WERI-Rb-1 (cell line): ENCODE measurements around the gene TMOD3.

Source experiments
- DNase-seq: peaks from one replicate; pipeline ENCODE4 v3.0.0-alpha.2; 2020
- H3K27ac ChIP-seq: fragments of 250-450 bp; sonication (Bioruptor Pico); 2 replicates; pipeline ENCODE4 v1.5.1; 2020; ENCODE audit warnings: mild to moderate bottlenecking, moderate library complexity
- H3K27me3 ChIP-seq: fragments of 250-450 bp; sonication (Bioruptor Pico); 2 replicates; pipeline ENCODE4 v1.5.1; 2021; ENCODE audit warnings: mild to moderate bottlenecking, low read depth, moderate library complexity; ENCODE audit not compliant: insufficient read depth, severe bottlenecking
- H3K36me3 ChIP-seq: fragments of 250-450 bp; sonication (Bioruptor Pico); 2 replicates; pipeline ENCODE4 v1.5.1; 2020; ENCODE audit warnings: mild to moderate bottlenecking, moderate library complexity
- H3K4me3 ChIP-seq: 2 replicates; pipeline ENCODE4 v1.5.1; 2011; ENCODE audit warnings: low read depth, mild to moderate bottlenecking, control low read depth, low read length
- H3K9me3 ChIP-seq: fragments of 250-450 bp; sonication (Bioruptor Pico); 2 replicates; pipeline ENCODE4 v1.5.1; 2021; ENCODE audit warnings: mild to moderate bottlenecking, moderate library complexity; ENCODE audit not compliant: severe bottlenecking
- CTCF ChIP-seq: IDR thresholded peaks from 2 replicates; pipeline ENCODE4 v1.5.1; 2011; ENCODE audit warnings: low read depth, mild to moderate bottlenecking, control low read depth, inconsistent platforms, low read length

Gene TMOD3

GRCh38 chr15:51793521-51794305 lies 35.7 kb upstream of the TMOD3 start:
- Histone ChIP-seq H3K9me3 (no peaks in the 10 kb centered on the region), H3K36me3 (peaks cover 2% of the 10 kb centered on the region; the same call in 1 of the 2 replicates), H3K27ac (no peak overlapping the region), H3K27me3 (no peaks in the 10 kb centered on the region), H3K4me3 (no peak overlapping the region)
- TF ChIP-seq CTCF, result no peak
- DNase-seq, result no peak

GRCh38 chr15:51796847-51797401 lies 32.5 kb upstream of the TMOD3 start:
- peak; percentile 53 for DNase-seq
- peaks cover 2% of the 10 kb centered on the region; the same call in 1 of the 2 replicates for H3K36me3 ChIP-seq
- H3K27me3 ChIP-seq, result no peaks in the 10 kb centered on the region
- no peak for TF ChIP-seq CTCF
- H3K4me3 ChIP-seq, result no peak overlapping the region
- no peaks in the 10 kb centered on the region for H3K9me3 ChIP-seq
- H3K27ac ChIP-seq, result no peak overlapping the region

- peaks cover 2% of the 10 kb centered on the region; the same call in 1 of the 2 replicates for H3K36me3 ChIP-seq
- no peak for DNase-seq
- TF ChIP-seq CTCF, result no peak
Observed at GRCh38 chr15:51798281-51798680, 31.2 kb upstream of the TMOD3 start.

GRCh38 chr15:51799282-51800252 lies 29.9 kb upstream of the TMOD3 start:
- no peak overlapping the region for H3K4me3 ChIP-seq
- no peaks in the 10 kb centered on the region for H3K9me3 ChIP-seq
- no peak for DNase-seq
- no peak overlapping the region for H3K27ac ChIP-seq
- TF ChIP-seq CTCF, result no peak
- H3K36me3 ChIP-seq, result peaks cover 2% of the 10 kb centered on the region; the same call in 1 of the 2 replicates
- no peaks in the 10 kb centered on the region for H3K27me3 ChIP-seq

More at GRCh38 chr15:51798281-51798680, 31.2 kb upstream of the TMOD3 start:
- H3K27me3 ChIP-seq, result no peaks in the 10 kb centered on the region
- no peaks in the 10 kb centered on the region for H3K9me3 ChIP-seq
- H3K27ac ChIP-seq, result no peak overlapping the region
- H3K4me3 ChIP-seq, result no peak overlapping the region

GRCh38 chr15:51801391-51801835 lies 28.0 kb upstream of the TMOD3 start:
- no peak overlapping the region for H3K27ac ChIP-seq
- H3K36me3 ChIP-seq, result peaks cover 2% of the 10 kb centered on the region; the same call in 1 of the 2 replicates
- TF ChIP-seq CTCF, result peak; percentile 86
- H3K9me3 ChIP-seq, result no peaks in the 10 kb centered on the region
- peak; percentile 48 for DNase-seq
- H3K27me3 ChIP-seq, result no peaks in the 10 kb centered on the region
- no peak overlapping the region for H3K4me3 ChIP-seq
